RWPE2 (cell line): ENCODE results near the gene COG6.

Source experiments
- ATAC-seq: fragments of 200-7000 bp; cut with Tn5 transposase; 3 replicates; pipeline ENCODE4 v1.9.1; 2021; ENCODE audit warnings: low read depth
- DNase-seq: peaks from one replicate; pipeline ENCODE4 v3.0.0-alpha.2; 2020; ENCODE audit warnings: low spot score
- H3K27ac ChIP-seq: fragments of 450-650 bp; 2 replicates; pipeline ENCODE4 v1.5.1; 2017; ENCODE audit warnings: mild to moderate bottlenecking; ENCODE audit not compliant: poor library complexity, severe bottlenecking
- H3K27me3 ChIP-seq: fragments of 250-450 bp; sonication (Bioruptor Pico); 2 replicates; pipeline ENCODE4 v1.5.1; 2021; ENCODE audit warnings: mild to moderate bottlenecking, moderate library complexity; ENCODE audit not compliant: insufficient read depth, poor library complexity, severe bottlenecking
- H3K36me3 ChIP-seq: fragments of 250-450 bp; sonication (Bioruptor Pico); 2 replicates; pipeline ENCODE4 v1.5.1; 2020; ENCODE audit warnings: low read depth, mild to moderate bottlenecking, moderate library complexity
- H3K4me1 ChIP-seq: fragments of 250-450 bp; sonication (Bioruptor Pico); 2 replicates; pipeline ENCODE4 v1.5.1; 2021; ENCODE audit warnings: mild to moderate bottlenecking, moderate library complexity; ENCODE audit not compliant: insufficient read depth, poor library complexity, severe bottlenecking
- H3K4me3 ChIP-seq: fragments of 250-450 bp; sonication (Bioruptor Pico); 2 replicates; pipeline ENCODE4 v1.5.1; 2021; ENCODE audit warnings: mild to moderate bottlenecking, moderate library complexity; ENCODE audit not compliant: severe bottlenecking
- H3K9me3 ChIP-seq: fragments of 250-450 bp; sonication (Bioruptor Pico); 2 replicates; pipeline ENCODE4 v1.5.1; 2021; ENCODE audit warnings: mild to moderate bottlenecking, moderate library complexity; ENCODE audit not compliant: severe bottlenecking
- TF ChIP-seq, protein P1 (sequence below): fragments of 450-650 bp; IDR thresholded peaks from one replicate; pipeline ENCODE4 v1.5.1; 2017; ENCODE audit warnings: mild to moderate bottlenecking, moderate library complexity; ENCODE audit not compliant: poor library complexity, severe bottlenecking

The COG6 gene

DNA sequence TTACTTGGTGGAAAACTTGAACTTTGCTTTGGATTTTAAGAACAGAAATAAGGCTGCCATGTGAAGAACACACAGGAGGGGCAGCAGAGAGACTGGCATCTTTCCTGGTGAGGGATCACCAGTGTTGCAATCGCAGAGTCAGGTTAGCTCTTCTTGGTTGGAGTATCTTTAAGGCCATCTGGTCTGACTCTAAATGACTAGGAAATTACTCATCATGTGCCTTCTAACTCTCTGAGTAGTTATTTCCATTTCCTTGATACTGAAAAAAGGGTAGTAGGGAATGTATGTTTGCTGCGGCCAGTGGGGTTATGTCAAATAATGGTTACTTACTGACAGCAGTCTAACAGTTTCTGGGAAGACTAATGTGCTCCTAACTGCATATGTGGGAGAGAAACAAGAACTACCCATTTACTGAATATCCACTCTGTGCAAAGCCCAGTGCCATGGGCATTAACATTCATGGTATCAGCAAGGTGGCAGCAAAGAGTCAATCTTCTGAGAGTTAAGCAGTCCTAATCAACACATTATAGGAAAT, 122.1 kb downstream of the COG6 start:
- peak overlapping the region; percentile 60 for H3K27ac ChIP-seq
- H3K9me3 ChIP-seq: no peaks in the 10 kb centered on the region
- no peak overlapping the region for H3K4me3 ChIP-seq
- H3K36me3 ChIP-seq: no peaks in the 10 kb centered on the region
- H3K4me1 ChIP-seq: no peaks in the 10 kb centered on the region
- DNase-seq: no peak
- ATAC-seq: peak; percentile 73
- TF ChIP-seq, protein P1, sequence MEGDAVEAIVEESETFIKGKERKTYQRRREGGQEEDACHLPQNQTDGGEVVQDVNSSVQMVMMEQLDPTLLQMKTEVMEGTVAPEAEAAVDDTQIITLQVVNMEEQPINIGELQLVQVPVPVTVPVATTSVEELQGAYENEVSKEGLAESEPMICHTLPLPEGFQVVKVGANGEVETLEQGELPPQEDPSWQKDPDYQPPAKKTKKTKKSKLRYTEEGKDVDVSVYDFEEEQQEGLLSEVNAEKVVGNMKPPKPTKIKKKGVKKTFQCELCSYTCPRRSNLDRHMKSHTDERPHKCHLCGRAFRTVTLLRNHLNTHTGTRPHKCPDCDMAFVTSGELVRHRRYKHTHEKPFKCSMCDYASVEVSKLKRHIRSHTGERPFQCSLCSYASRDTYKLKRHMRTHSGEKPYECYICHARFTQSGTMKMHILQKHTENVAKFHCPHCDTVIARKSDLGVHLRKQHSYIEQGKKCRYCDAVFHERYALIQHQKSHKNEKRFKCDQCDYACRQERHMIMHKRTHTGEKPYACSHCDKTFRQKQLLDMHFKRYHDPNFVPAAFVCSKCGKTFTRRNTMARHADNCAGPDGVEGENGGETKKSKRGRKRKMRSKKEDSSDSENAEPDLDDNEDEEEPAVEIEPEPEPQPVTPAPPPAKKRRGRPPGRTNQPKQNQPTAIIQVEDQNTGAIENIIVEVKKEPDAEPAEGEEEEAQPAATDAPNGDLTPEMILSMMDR: peak; percentile 31
- H3K27me3 ChIP-seq: no peaks in the 10 kb centered on the region

- Histone ChIP-seq H3K9me3 (no peaks in the 10 kb centered on the region), H3K4me1 (no peaks in the 10 kb centered on the region), H3K36me3 (no peaks in the 10 kb centered on the region), H3K27me3 (no peaks in the 10 kb centered on the region), H3K4me3 (no peak overlapping the region), H3K27ac (no peak overlapping the region)
- TF ChIP-seq, protein P1: no peak
- ATAC-seq (no peak), DNase-seq (no peak)
Measured at GRCh38 chr13:39779337-39780265, 124.1 kb downstream of the COG6 start.

GRCh38 chr13:39780711-39781110, 125.2 kb downstream of the COG6 start:
- Histone ChIP-seq H3K4me1 (no peaks in the 10 kb centered on the region), H3K27ac (no peak overlapping the region), H3K9me3 (no peaks in the 10 kb centered on the region), H3K27me3 (no peaks in the 10 kb centered on the region), H3K4me3 (no peak overlapping the region), H3K36me3 (no peaks in the 10 kb centered on the region)
- no peak for ATAC-seq
- TF ChIP-seq, protein P1: no peak
- no peak for DNase-seq

DNA sequence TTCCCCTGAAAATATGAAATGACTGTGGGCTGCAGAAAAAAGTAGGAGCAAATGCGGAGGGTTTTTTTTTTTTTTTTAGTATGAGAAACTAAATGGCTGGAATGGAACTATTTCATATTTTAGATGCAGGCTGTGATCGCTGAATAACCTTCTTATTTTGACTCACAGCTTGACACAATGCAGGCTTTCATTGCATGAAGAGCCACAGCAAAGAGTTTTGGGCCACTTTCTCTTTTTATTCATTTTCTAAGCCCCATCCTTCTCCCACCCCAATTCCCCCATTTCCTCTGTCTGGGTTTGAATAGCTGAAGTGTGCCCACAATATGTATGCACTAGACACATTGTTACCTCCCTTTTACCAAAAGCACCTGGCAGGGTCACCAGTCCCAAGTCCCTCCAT, 125.9 kb downstream of the COG6 start:
- Histone ChIP-seq H3K4me1 (no peaks in the 10 kb centered on the region), H3K27me3 (no peaks in the 10 kb centered on the region), H3K36me3 (no peaks in the 10 kb centered on the region), H3K4me3 (no peak overlapping the region), H3K9me3 (no peaks in the 10 kb centered on the region), H3K27ac (no peak overlapping the region)
- DNase-seq: no peak
- no peak for ATAC-seq
- TF ChIP-seq, protein P1: no peak

DNA sequence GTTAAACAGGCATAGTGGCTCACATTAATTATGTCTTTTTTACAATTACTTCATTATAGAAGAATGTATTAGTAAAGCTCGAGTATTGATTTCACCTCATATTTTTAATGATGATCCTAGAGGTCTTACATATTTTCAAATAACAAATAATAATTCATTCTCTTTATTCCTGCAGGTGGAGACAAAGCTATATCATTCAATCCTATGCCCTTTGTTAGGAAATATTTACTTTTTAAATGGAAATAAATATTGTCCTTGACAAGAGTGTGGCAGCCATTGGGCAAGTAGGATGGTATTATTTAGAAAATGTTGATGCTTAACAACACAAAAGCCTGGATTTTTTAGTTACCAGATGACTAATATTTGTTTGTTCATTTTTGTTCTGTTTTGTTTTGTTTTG, 127.6 kb downstream of the COG6 start:
- ATAC-seq (no peak), DNase-seq (no peak)
- H3K9me3 ChIP-seq: no peaks in the 10 kb centered on the region
- TF ChIP-seq, protein P1: peak; percentile 37
- no peaks in the 10 kb centered on the region for H3K36me3 ChIP-seq
- no peak overlapping the region for H3K4me3 ChIP-seq
- no peaks in the 10 kb centered on the region for H3K27me3 ChIP-seq
- H3K4me1 ChIP-seq: no peaks in the 10 kb centered on the region
- H3K27ac ChIP-seq: no peak overlapping the region
